K562 (cell line): ENCODE results near the gene TMEM45B. TPM values are rescaled to one million over a fixed set of nuclear protein-coding genes. Genes with fewer than 3 reads are reported as not detected.

Experiments used
- CBX1 ChIP-seq: sonication (generic); IDR thresholded peaks from 2 replicates; pipeline ENCODE4 v1.6.1; 2016; ENCODE audit warnings: antibody characterized with exemption, low read depth, mild to moderate bottlenecking
- CHD2 ChIP-seq: IDR thresholded peaks from 2 replicates; pipeline ENCODE4 v1.6.1; 2011; ENCODE audit warnings: low read depth, low read length
- GMEB1 ChIP-seq: fragments of 250-450 bp; sonication (Bioruptor Pico); IDR thresholded peaks from 2 replicates; pipeline ENCODE4 v1.4.0; 2020; ENCODE audit warnings: mild to moderate bottlenecking
- HMGXB4 ChIP-seq: sonication (generic); formaldehyde crosslinking; IDR thresholded peaks from 2 replicates; pipeline ENCODE4 v1.8.1; 2023; ENCODE audit warnings: mild to moderate bottlenecking, missing genetic modification reagents
- MCM7 ChIP-seq, 2 experiments: fragments of 450-650 bp; IDR thresholded peaks; 2 replicates each; pipeline ENCODE4 v1.6.1; 2016 to 2018
- MNT ChIP-seq, 2 experiments: fragments of 450-650 bp; conservative IDR thresholded peaks; 2 replicates each; pipeline ENCODE4 v1.6.1; 2017; ENCODE audit warnings: mild to moderate bottlenecking in 2 of 2, moderate library complexity in 2 of 2
- MTA3 ChIP-seq: fragments of 450-650 bp; formaldehyde crosslinking; IDR thresholded peaks from 2 replicates; pipeline ENCODE4 v1.6.1; 2017; ENCODE audit warnings: mild to moderate bottlenecking, borderline replicate concordance
- NFIC ChIP-seq: fragments of 450-650 bp; IDR thresholded peaks from 2 replicates; pipeline ENCODE4 v1.6.1; 2017; ENCODE audit warnings: mild to moderate bottlenecking, inconsistent platforms
- SIRT6 ChIP-seq: IDR thresholded peaks from one replicate; pipeline ENCODE4 v1.6.1; 2012; ENCODE audit warnings: low read depth, mild to moderate bottlenecking, control low read depth, inconsistent platforms, low read length, moderate library complexity
- SUPT5H ChIP-seq: fragments of 450-650 bp; IDR thresholded peaks from 2 replicates; pipeline ENCODE4 v1.6.1; 2016
- TBP ChIP-seq: optimal IDR thresholded peaks from 2 replicates; pipeline ENCODE3; 2011; ENCODE audit warnings: low read depth, low read length, improper control_type of control experiment
- TCF7 ChIP-seq: sonication (generic); IDR thresholded peaks from 2 replicates; pipeline ENCODE4 v1.6.1; 2016; ENCODE audit warnings: antibody characterized with exemption, borderline replicate concordance
- TFAP4 ChIP-seq: sonication (generic); formaldehyde crosslinking; IDR thresholded peaks from 2 replicates; pipeline ENCODE4 v1.8.0; 2022; ENCODE audit warnings: missing genetic modification reagents, mild to moderate bottlenecking, moderate library complexity, borderline replicate concordance
- VEZF1 ChIP-seq: fragments of 200-800 bp; sonication (Bioruptor generic); IDR thresholded peaks from 2 replicates; pipeline ENCODE4 v1.6.1; 2017; ENCODE audit warnings: missing genetic modification characterization, missing compliant biosample characterization
- ZBTB7A ChIP-seq: IDR thresholded peaks from 2 replicates; pipeline ENCODE4 v1.6.1; 2011; ENCODE audit warnings: low read depth, mild to moderate bottlenecking, low read length, moderate library complexity, borderline replicate concordance; ENCODE audit not compliant: control insufficient read depth
- ZFX ChIP-seq: sonication (generic); formaldehyde crosslinking; IDR thresholded peaks from 2 replicates; pipeline ENCODE4 v1.8.0; 2022; ENCODE audit warnings: mild to moderate bottlenecking, missing genetic modification reagents, moderate library complexity
- ZNF280A ChIP-seq: fragments of 450-650 bp; IDR thresholded peaks from 2 replicates; pipeline ENCODE4 v1.6.1; 2018; ENCODE audit warnings: mild to moderate bottlenecking, low read depth; ENCODE audit not compliant: partially characterized antibody
- ZNF780A ChIP-seq: fragments of 250-450 bp; sonication (Bioruptor Pico); IDR thresholded peaks from 2 replicates; pipeline ENCODE4 v1.5.0; 2021; ENCODE audit warnings: mild to moderate bottlenecking
- polyA plus RNA-seq, 8 experiments: library from polyadenylated mRNA; depleted of rRNA in 4 of 8; stranded (reverse) in 5 of 8; unstranded in 3 of 8; fragments of >200 nt; fragmentation: Nextera tagmentation in 2 of 8; fragmentation: Illumina TruSeq in 1 of 8; extraction: Ambion mirVana in 2 of 8; extraction: Trizol in 1 of 8; gene quantifications; 2 replicates each; pipeline versions ENCODE4 v1.2.1 to v1.2.3, GENCODE V29; 2011 to 2014; ENCODE audit warnings: inconsistent platforms in 1 of 8, missing spikeins in 1 of 8
- total RNA-seq, 7 experiments: library from RNA; depleted of rRNA in 6 of 7; stranded (reverse); fragments of >200 nt in 6 of 7; fragmentation: Illumina TruSeq in 2 of 7; extraction: Trizol in 2 of 7; gene quantifications; 2 replicates each; pipeline versions ENCODE4 v1.2.1 to v1.2.3, GENCODE V29; 2011 to 2021; ENCODE audit warnings: low replicate concordance in 1 of 7

The TMEM45B gene
- total and polyA plus RNA-seq, 9 of the 15 experiments (the other 6 are each of a cell fraction or from before 2014, with no cell fraction given) = 0.07 TPM; not detected in 8

- no peak for TF ChIP-seq ZNF280A
- no peak for TF ChIP-seq MCM7 (IDR thresholded peaks at IDR 0.05)
- TF ChIP-seq ZNF780A (CRISPR knock-in tag) = no peak
- peak; percentile 92 for TF ChIP-seq SUPT5H
- TF ChIP-seq MTA3 = peak; percentile 13; the same call in 1 of the 2 replicates
- TF ChIP-seq GMEB1 (CRISPR knock-in tag) = peak; percentile 88
- peak; percentile 24; the same call in 1 of the 2 replicates for TF ChIP-seq TFAP4 (CRISPR knock-in tag)
- TF ChIP-seq HMGXB4 (CRISPR knock-in tag) = no peak
- peak; percentile 28; the same call in 1 of the 2 replicates for TF ChIP-seq CHD2
- peak; percentile 83 for TF ChIP-seq VEZF1 (CRISPR knock-in tag)
- TF ChIP-seq TCF7 = peak; percentile 14; the same call in 1 of the 2 replicates
- peak; percentile 69; the same call in 1 of the 2 replicates for TF ChIP-seq ZBTB7A
- peak; percentile 60 to 73 for TF ChIP-seq MNT (conservative IDR thresholded peaks at IDR 0.05)
- peak; percentile 49; the same call in 1 of the 2 replicates for TF ChIP-seq NFIC
- TF ChIP-seq SIRT6 = no peak
- TF ChIP-seq ZFX (CRISPR knock-in tag) = peak; percentile 72
- TF ChIP-seq CBX1 = peak; percentile 88; the same call in 1 of the 2 replicates
- peak; percentile 53 for TF ChIP-seq TBP
Measured at GRCh38 chr11:129895126-129896041, 79.7 kb downstream of the TMEM45B start, which contains the start of gene NFRKB (continued).
